Measurements from ENCODE around the gene PGM5.

Gene PGM5

DNA sequence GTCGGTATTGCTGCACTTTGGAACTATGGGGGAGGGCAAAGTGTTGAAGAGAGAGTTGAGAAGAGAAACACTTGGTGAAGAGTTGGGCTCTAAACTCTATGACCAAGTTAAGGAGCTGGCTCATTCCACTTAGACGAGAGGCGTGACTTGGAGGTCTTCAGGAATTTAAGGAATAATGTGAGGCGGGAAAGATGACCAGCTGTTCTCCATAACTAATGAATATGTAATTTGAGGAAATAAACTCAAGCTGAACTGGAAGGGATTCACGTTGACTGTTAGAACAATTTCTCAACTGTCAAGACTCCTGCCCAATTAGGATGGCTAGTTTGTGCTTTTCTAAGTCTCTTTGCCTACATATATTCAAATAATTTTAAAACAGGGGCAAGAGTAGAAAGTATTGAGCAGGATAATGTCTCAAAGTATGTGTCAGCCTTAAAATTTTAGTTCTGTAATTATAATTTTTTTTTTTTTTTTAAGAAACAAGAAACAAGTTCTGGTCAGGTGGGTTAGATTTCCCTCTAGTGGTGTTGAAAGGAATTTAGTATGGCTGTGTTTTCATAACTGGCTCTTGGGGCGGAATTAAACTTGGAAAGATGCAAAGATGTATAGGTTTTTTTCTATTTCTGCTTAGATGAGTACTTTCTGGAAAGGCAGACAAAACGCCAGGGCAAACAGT, 150.9 kb downstream of the PGM5 start:
- no peak overlapping the region for H3K4me3 ChIP-seq (ENCODE audit: low read length)
- H3K9me3 ChIP-seq (ENCODE audit: control insufficient read depth, low read length), result no peaks in the 10 kb centered on the region
- H3K4me1 ChIP-seq (ENCODE audit: control insufficient read depth, insufficient read depth, low read length), result peaks cover 11% of the 10 kb centered on the region
- no peak overlapping the region for H3K9ac ChIP-seq (ENCODE audit: low read length)
- H3K27me3 ChIP-seq (ENCODE audit: control insufficient read depth, insufficient read depth, low read length), result no peaks in the 10 kb centered on the region
- no peaks in the 10 kb centered on the region for H3K36me3 ChIP-seq (ENCODE audit: control insufficient read depth, insufficient read depth, low read length)

DNA sequence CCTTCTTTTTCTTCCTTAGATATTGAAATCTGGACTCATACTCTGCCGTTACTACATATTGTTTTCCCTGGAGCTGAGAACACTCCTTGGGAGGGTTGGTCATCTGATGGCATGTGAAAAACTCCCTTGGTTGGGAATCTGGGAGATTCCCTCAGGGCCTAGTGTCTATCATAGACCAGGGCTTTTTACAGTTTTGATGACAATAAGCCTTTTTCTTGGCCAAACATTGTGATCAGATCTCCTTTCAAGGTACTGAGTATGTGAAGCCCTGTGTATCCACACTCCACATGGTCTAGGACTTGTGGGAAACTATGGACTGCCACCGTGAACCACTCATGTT, 151.4 kb downstream of the PGM5 start:
- Histone ChIP-seq H3K27me3 (ENCODE audit: control insufficient read depth, insufficient read depth, low read length) (no peaks in the 10 kb centered on the region), H3K4me1 (ENCODE audit: control insufficient read depth, insufficient read depth, low read length) (peaks cover 11% of the 10 kb centered on the region), H3K4me3 (ENCODE audit: low read length) (no peak overlapping the region), H3K9ac (ENCODE audit: low read length) (no peak overlapping the region), H3K9me3 (ENCODE audit: control insufficient read depth, low read length) (no peaks in the 10 kb centered on the region), H3K36me3 (ENCODE audit: control insufficient read depth, insufficient read depth, low read length) (no peaks in the 10 kb centered on the region)

DNA sequence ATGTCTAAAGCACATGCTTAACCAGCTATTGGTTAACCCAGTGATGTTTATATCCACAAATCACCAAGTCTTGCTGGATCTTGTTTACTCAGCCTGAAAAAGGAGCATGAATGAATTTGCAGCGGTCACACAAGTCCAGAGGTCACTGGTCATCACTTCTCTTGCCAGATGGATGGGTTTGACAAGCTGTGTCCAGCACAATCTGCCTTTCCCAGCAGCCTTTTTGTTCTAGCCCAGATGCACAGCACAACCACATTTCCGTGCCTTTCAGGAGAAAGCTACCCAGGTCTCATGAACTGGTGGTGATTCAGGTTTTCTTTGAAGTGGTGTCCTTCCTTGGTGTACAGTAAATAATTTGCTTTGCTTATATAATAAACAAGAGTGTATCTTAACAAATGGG, 152.1 kb downstream of the PGM5 start:
- no peak overlapping the region for H3K9ac ChIP-seq (ENCODE audit: low read length)
- H3K9me3 ChIP-seq (ENCODE audit: control insufficient read depth, low read length), result no peaks in the 10 kb centered on the region
- no peaks in the 10 kb centered on the region for H3K27me3 ChIP-seq (ENCODE audit: control insufficient read depth, insufficient read depth, low read length)
- H3K4me1 ChIP-seq (ENCODE audit: control insufficient read depth, insufficient read depth, low read length), result peaks cover 11% of the 10 kb centered on the region
- no peak overlapping the region for H3K4me3 ChIP-seq (ENCODE audit: low read length)
- no peaks in the 10 kb centered on the region for H3K36me3 ChIP-seq (ENCODE audit: control insufficient read depth, insufficient read depth, low read length)

DNA sequence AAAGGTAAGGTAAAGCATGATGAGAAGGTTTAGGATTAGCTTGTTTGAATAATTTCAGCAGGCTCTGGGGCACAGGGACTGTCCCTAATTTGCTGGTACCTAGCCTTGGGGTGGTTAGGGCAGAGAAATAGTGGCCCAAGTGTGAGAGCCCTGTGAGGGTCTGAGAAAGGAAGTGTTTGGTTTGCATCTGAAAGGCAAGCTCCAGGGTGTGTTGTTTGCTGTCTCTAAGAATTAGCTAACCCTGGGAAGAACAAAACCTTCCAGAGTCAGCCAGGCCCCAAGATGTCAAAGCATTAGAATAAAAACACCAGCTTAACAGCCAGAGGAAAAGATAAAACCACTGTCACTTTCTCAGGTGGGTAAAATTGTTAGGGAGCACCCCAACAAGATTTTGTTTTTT, 153.3 kb downstream of the PGM5 start:
- no peaks in the 10 kb centered on the region for H3K36me3 ChIP-seq (ENCODE audit: control insufficient read depth, insufficient read depth, low read length)
- no peaks in the 10 kb centered on the region for H3K27me3 ChIP-seq (ENCODE audit: control insufficient read depth, insufficient read depth, low read length)
- peaks cover 11% of the 10 kb centered on the region for H3K4me1 ChIP-seq (ENCODE audit: control insufficient read depth, insufficient read depth, low read length)
- H3K9me3 ChIP-seq (ENCODE audit: control insufficient read depth, low read length), result no peaks in the 10 kb centered on the region
- no peak overlapping the region for H3K9ac ChIP-seq (ENCODE audit: low read length)
- H3K4me3 ChIP-seq (ENCODE audit: low read length), result no peak overlapping the region

DNA sequence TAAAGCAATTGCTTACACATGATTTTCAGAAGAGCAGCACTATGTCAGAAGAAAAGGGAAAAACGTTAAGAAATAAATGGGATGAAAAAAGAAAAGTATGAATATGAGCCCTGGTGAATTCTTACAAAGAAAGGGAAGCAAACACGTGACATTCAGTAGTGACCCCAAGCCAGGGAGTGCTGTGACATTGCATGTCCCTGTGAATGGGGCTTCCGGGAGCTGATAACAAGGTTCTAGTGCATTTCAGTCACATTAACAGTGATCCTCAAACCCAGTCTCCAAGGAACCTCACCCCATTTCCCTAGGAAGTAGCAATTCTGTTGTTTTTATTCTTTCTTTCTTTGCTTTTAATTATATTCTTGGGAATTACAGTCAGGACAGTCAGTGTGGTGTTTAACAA, 157.0 kb downstream of the PGM5 start:
- H3K9me3 ChIP-seq (ENCODE audit: control insufficient read depth, low read length), result peaks cover 5% of the 10 kb centered on the region
- H3K4me3 ChIP-seq (ENCODE audit: low read length), result no peak overlapping the region
- no peaks in the 10 kb centered on the region for H3K36me3 ChIP-seq (ENCODE audit: control insufficient read depth, insufficient read depth, low read length)
- no peak overlapping the region for H3K9ac ChIP-seq (ENCODE audit: low read length)
- peaks cover 14% of the 10 kb centered on the region for H3K4me1 ChIP-seq (ENCODE audit: control insufficient read depth, insufficient read depth, low read length)
- no peaks in the 10 kb centered on the region for H3K27me3 ChIP-seq (ENCODE audit: control insufficient read depth, insufficient read depth, low read length)

DNA sequence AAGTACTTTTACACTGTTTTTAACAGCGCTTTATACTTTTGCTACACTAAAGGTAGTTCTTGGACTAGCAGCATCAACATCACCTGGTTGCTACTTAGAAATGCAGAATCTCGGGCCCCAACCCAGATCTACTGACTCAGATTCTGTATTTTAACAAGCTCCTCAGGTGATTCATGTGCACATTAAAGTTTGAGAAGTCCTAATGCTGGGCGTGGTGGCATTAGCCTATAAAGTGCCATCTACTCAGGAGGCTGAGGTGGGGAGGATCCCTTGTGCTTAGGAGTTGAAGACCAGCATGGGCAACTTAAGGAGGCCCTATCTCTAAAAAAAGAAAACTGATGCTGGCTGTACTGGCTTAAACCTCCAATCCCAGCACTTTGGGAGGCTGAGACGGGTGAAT, 157.6 kb downstream of the PGM5 start:
- Histone ChIP-seq H3K36me3 (ENCODE audit: control insufficient read depth, insufficient read depth, low read length) (no peaks in the 10 kb centered on the region), H3K9me3 (ENCODE audit: control insufficient read depth, low read length) (peaks cover 5% of the 10 kb centered on the region), H3K4me3 (ENCODE audit: low read length) (no peak overlapping the region), H3K4me1 (ENCODE audit: control insufficient read depth, insufficient read depth, low read length) (peaks cover 14% of the 10 kb centered on the region), H3K27me3 (ENCODE audit: control insufficient read depth, insufficient read depth, low read length) (no peaks in the 10 kb centered on the region), H3K9ac (ENCODE audit: low read length) (no peak overlapping the region)

DNA sequence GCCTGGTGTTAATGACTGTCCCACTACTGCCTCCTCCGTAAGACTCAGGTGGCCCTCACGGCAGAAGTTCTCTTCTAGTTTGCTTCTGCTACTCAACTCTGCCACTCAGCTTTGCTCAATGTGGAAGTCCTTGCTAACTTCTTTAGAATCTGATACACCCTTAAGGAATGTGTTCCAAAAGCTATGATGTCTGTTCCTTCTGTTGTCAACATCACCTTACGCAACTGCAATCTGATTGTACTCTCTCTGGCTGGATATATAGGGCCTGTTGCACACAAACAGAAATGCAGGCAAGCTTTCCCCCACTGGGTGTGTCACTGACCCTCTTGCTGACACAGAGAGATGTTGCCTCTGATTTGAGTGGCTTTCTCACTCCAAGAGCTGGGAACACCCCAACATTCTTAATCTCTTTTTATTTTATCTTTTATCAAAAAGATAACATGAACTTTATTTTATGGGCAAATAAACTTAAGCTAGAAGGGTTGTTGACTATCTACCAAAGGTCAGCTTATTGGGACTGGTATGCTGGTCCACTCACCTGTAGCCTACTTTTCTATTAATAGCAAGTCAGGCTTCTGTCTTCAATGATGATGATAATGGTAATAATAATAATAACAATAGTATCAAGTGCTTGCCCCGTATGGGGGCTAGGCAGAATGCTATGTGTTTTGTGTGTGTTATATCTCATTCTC, 159.1 kb downstream of the PGM5 start:
- Histone ChIP-seq H3K9ac (ENCODE audit: low read length) (no peak overlapping the region), H3K36me3 (ENCODE audit: control insufficient read depth, insufficient read depth, low read length) (no peaks in the 10 kb centered on the region), H3K27me3 (ENCODE audit: control insufficient read depth, insufficient read depth, low read length) (no peaks in the 10 kb centered on the region), H3K9me3 (ENCODE audit: control insufficient read depth, low read length) (peaks cover 5% of the 10 kb centered on the region), H3K4me1 (ENCODE audit: control insufficient read depth, insufficient read depth, low read length) (peaks cover 14% of the 10 kb centered on the region), H3K4me3 (ENCODE audit: low read length) (no peak overlapping the region)

DNA sequence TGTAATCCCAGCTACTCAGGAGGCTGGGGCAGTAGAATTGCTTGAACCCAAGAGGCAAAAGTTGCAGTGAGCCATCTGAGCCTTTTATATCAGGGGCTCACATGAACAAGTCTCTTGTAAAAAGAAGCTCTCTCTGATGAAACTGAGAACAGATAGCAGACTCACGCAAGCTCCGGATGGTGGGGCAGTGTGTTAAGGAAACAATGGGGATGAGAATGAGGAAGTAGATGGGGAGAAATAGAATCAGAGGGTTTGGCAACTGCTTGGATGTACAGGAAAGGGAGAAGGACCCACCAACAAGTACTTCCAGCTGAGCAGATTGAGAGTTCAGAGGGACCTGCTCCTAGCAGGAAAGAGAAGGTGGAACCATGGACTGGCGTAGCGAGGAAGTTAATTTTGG, 165.7 kb downstream of the PGM5 start:
- H3K4me3 ChIP-seq (ENCODE audit: low read length), result no peak overlapping the region
- peaks cover 4% of the 10 kb centered on the region for H3K4me1 ChIP-seq (ENCODE audit: control insufficient read depth, insufficient read depth, low read length)
- H3K36me3 ChIP-seq (ENCODE audit: control insufficient read depth, insufficient read depth, low read length), result no peaks in the 10 kb centered on the region
- no peaks in the 10 kb centered on the region for H3K27me3 ChIP-seq (ENCODE audit: control insufficient read depth, insufficient read depth, low read length)
- H3K9ac ChIP-seq (ENCODE audit: low read length), result no peak overlapping the region
- H3K9me3 ChIP-seq (ENCODE audit: control insufficient read depth, low read length), result peaks cover 5% of the 10 kb centered on the region

DNA sequence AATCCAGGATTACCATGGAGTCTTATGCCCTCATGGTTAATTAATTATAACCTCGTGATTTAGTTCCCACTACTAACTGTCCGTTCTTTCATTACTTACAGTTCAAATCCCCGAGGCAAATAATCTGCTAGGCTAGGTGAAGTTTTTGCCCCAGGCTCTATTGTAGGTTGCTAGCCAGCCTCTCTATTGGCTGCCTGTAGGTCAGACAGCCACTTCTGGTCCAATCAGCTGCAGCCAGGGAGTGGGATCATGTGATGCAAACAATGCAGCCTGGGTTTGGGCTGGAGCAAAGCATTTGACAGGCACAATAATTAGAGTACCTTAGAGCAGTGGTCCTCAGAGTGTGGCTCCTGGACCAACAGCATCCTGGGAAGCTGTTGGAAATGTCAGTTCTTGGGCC, 166.5 kb downstream of the PGM5 start:
- H3K4me1 ChIP-seq (ENCODE audit: control insufficient read depth, insufficient read depth, low read length), result peaks cover 4% of the 10 kb centered on the region
- H3K9ac ChIP-seq (ENCODE audit: low read length), result no peak overlapping the region
- H3K36me3 ChIP-seq (ENCODE audit: control insufficient read depth, insufficient read depth, low read length), result no peaks in the 10 kb centered on the region
- no peak overlapping the region for H3K4me3 ChIP-seq (ENCODE audit: low read length)
- H3K9me3 ChIP-seq (ENCODE audit: control insufficient read depth, low read length), result peaks cover 3% of the 10 kb centered on the region
- no peaks in the 10 kb centered on the region for H3K27me3 ChIP-seq (ENCODE audit: control insufficient read depth, insufficient read depth, low read length)

DNA sequence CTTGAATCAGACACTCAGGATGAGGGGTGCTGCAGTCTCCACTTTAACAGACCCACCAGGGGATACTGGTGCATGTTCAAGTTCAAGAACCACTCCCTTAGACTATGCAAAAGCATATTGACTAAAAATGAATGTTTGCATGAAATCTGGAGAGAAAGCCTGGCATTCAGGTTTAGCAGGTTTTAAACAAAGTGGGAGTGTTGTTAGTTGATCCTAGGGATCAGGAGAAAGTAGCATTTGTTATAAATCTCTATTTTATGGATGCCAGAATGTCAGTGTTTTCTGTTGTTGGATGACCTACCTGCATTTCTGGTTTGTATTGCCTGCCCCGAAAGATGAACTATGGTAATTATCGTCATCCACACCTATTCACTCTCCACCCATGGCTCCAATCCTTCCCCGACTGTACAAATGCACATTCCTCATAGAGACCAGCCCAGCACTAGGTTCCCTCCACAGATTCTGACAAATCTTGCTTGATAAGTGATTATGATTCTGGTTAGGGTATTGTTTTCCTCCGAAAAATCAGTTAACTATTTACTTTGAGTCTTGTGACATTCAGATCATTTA, 167.0 kb downstream of the PGM5 start:
- Histone ChIP-seq H3K9ac (ENCODE audit: low read length) (no peak overlapping the region), H3K4me1 (ENCODE audit: control insufficient read depth, insufficient read depth, low read length) (peaks cover 4% of the 10 kb centered on the region), H3K9me3 (ENCODE audit: control insufficient read depth, low read length) (no peaks in the 10 kb centered on the region), H3K36me3 (ENCODE audit: control insufficient read depth, insufficient read depth, low read length) (no peaks in the 10 kb centered on the region), H3K27me3 (ENCODE audit: control insufficient read depth, insufficient read depth, low read length) (no peaks in the 10 kb centered on the region), H3K4me3 (ENCODE audit: low read length) (no peak overlapping the region)

DNA sequence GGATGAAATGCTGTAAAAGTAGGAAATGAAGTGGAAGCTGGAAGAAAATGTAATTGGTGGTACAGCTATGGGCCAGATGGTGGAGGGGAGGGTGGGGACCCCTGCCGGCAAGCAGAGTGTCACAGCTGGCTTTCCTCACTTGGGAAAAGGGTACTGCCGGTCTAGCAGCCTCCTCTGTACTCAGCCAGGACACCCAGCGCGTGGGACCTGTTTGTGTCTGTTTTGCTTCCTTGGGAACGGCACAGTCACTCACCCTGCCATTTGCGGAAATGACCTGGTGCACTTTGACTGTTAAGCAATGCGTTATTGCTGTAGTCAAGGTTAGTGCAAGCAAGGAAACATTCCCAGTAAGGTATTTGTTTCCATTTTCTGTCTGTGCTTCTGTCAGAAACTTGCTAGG, 174.2 kb downstream of the PGM5 start:
- Histone ChIP-seq H3K9me3 (ENCODE audit: control insufficient read depth, low read length) (no peaks in the 10 kb centered on the region), H3K9ac (ENCODE audit: low read length) (no peak overlapping the region), H3K36me3 (ENCODE audit: control insufficient read depth, insufficient read depth, low read length) (no peaks in the 10 kb centered on the region), H3K4me3 (ENCODE audit: low read length) (no peak overlapping the region), H3K27me3 (ENCODE audit: control insufficient read depth, insufficient read depth, low read length) (no peaks in the 10 kb centered on the region), H3K4me1 (ENCODE audit: control insufficient read depth, insufficient read depth, low read length) (peaks cover 21% of the 10 kb centered on the region)

DNA sequence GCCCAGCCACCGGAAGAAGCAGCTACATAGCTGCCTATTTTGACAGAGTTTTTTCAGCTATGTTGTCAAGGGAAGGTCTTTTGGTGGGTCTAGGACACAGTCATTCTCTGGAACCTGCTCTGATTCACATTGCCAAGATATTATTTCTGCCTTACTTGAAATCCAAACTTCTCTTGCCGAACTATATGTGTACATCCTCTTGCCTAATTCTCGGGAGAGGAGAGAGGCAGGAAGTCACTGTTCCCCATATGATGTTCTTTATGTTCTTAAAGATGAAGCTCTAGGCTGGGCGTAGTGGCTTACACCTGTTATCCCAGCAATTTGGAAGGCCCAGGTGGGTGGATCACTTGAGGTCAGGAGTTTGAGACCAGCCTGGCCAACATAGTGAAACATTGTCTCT, 175.7 kb downstream of the PGM5 start:
- Histone ChIP-seq H3K4me1 (ENCODE audit: control insufficient read depth, insufficient read depth, low read length) (peaks cover 26% of the 10 kb centered on the region), H3K9ac (ENCODE audit: low read length) (no peak overlapping the region), H3K4me3 (ENCODE audit: low read length) (no peak overlapping the region), H3K9me3 (ENCODE audit: control insufficient read depth, low read length) (no peaks in the 10 kb centered on the region), H3K36me3 (ENCODE audit: control insufficient read depth, insufficient read depth, low read length) (no peaks in the 10 kb centered on the region), H3K27me3 (ENCODE audit: control insufficient read depth, insufficient read depth, low read length) (no peaks in the 10 kb centered on the region)

All from mucosa of stomach (tissue), 1 donor.